ACC112 (cell line): ENCODE results near the gene AK5.

ENCODE experiments used
- H2AFZ ChIP-seq: fragments of 200-600 bp; sonication (generic); one replicate; pipeline ENCODE4 v1.6.0; 2017; ENCODE audit warnings: antibody characterized with exemption, low read length; ENCODE audit not compliant: unreplicated experiment
- H3K27ac ChIP-seq: fragments of 200-600 bp; sonication (generic); 2 replicates; pipeline ENCODE4 v1.5.1; 2014; ENCODE audit warnings: low read depth, mild to moderate bottlenecking, antibody characterized with exemption, low read length, moderate library complexity
- H3K27me3 ChIP-seq: fragments of 200-600 bp; sonication (generic); 2 replicates; pipeline ENCODE4 v1.6.1; 2014; ENCODE audit warnings: mild to moderate bottlenecking, antibody characterized with exemption, low read length, moderate library complexity, mixed read lengths; ENCODE audit not compliant: insufficient read depth
- H3K36me3 ChIP-seq: fragments of 200-600 bp; sonication (generic); 2 replicates; pipeline ENCODE4 v1.6.1; 2016; ENCODE audit warnings: mild to moderate bottlenecking, antibody characterized with exemption, low read length, moderate library complexity, mixed read lengths; ENCODE audit not compliant: insufficient read depth
- H3K4me1 ChIP-seq: fragments of 200-600 bp; sonication (generic); one replicate; pipeline ENCODE4 v1.6.1; 2016; ENCODE audit warnings: low read length, mixed read lengths; ENCODE audit not compliant: insufficient read depth, unreplicated experiment, control insufficient read depth
- H3K4me3 ChIP-seq: fragments of 200-600 bp; sonication (generic); 2 replicates; pipeline ENCODE4 v1.5.1; 2014; ENCODE audit warnings: mild to moderate bottlenecking, low read depth, low read length
- H3K79me2 ChIP-seq: fragments of 200-600 bp; sonication (generic); one replicate; pipeline ENCODE4 v1.6.0; 2016; ENCODE audit warnings: low read length; ENCODE audit not compliant: control insufficient read depth, unreplicated experiment, insufficient read depth

The AK5 gene

DNA sequence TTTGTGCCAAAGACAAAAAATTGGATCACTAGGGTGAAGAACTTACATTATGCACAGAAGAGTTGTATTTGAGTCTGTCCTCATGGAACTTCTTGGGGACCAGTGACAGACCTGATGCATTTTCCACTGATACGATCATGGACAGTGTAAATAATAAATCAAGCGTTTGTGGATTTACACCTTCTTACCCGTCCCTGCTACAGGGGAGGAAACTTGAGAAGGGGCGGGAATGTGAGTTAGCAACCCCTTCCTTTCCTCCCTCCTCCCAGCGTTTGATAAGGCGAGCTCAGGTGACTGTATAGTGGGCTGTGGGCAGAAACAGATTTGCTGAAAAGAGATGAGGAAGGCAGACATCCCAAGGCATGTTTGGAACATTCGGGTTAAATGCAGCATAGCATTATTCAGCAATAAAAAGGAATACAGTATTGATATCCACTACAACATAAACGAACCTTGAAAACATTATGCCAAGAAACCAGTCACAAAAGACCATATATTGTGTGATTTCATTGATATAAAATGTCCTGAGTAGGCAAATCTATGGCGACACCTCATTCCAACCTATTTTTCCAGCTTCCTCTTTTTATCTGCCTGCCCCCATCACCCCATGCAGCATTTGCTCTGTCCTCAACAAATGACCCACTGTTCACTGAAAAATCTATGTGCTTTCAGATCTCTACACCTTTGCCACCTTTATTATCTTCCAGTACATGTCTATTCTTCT, 271.9 kb downstream of the AK5 start:
- no peaks in the 10 kb centered on the region for H3K4me1 ChIP-seq
- H3K4me3 ChIP-seq: no peak overlapping the region
- no peaks in the 10 kb centered on the region for H3K27me3 ChIP-seq
- H3K36me3 ChIP-seq: no peaks in the 10 kb centered on the region
- H2AFZ ChIP-seq: no peak overlapping the region
- no peak overlapping the region for H3K27ac ChIP-seq
- H3K79me2 ChIP-seq: no peaks in the 10 kb centered on the region

GRCh38 chr1:77556045-77556444, 274.2 kb downstream of the AK5 start:
- H3K79me2 ChIP-seq: no peaks in the 10 kb centered on the region
- no peaks in the 10 kb centered on the region for H3K4me1 ChIP-seq
- H2AFZ ChIP-seq: no peak overlapping the region
- H3K27me3 ChIP-seq: no peaks in the 10 kb centered on the region
- H3K27ac ChIP-seq: no peak overlapping the region
- 0 out of 2 replicates have a peak, but pooled peaks cover 3% of the 10 kb centered on the region for H3K36me3 ChIP-seq
- H3K4me3 ChIP-seq: no peak overlapping the region

DNA sequence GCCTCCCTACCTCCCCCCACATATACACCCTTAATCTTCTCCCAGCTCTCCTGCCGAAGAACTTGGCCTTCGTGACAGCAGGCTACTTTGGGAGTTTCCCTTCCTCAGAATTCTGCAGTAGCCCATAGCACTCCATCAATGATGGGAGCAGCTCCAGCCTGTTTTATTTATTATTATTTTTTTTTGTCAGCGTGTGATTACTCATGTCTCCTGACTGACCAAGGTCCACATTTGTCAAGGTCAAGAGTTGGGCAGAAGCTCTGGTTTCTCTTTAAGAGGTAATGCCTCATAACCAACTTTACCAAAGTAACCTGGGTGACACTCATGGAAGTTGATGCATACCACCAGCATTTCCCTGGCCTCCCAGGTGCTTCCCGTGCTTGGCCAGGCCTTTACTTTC, 275.2 kb downstream of the AK5 start:
- Histone ChIP-seq H3K79me2 (no peaks in the 10 kb centered on the region), H2AFZ (no peak overlapping the region), H3K27ac (no peak overlapping the region), H3K4me3 (no peak overlapping the region), H3K4me1 (no peaks in the 10 kb centered on the region), H3K27me3 (no peaks in the 10 kb centered on the region), H3K36me3 (0 out of 2 replicates have a peak, but pooled peaks cover 5% of the 10 kb centered on the region)

DNA sequence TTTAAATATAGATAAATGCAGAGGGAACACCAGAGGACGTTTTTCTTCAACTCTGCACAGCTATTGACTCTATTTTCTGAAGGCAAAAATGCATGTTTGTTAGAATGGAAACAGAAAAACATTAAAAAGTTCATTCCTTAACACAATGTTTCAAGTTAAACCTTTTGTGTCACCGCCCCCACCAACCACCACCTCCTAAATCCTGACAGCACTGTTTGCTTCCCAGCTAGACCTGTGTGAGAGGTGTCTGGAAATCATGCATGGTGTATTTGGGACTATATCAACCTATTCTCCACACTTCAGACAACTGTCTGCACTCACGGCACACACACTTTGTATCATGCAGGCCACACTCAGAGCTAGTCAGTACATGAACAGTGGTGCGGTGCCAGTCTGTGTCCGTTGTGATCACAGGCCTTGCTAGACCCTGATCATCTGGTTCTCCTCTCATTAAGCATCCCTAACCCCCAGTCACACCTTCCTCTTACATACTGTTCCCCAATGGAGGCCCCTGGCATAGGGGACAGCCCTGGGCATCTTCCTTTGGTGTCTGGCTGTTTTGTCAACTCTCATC, 276.9 kb downstream of the AK5 start:
- no peak overlapping the region for H2AFZ ChIP-seq
- H3K27me3 ChIP-seq: no peaks in the 10 kb centered on the region
- no peak overlapping the region for H3K27ac ChIP-seq
- H3K79me2 ChIP-seq: no peaks in the 10 kb centered on the region
- no peak overlapping the region for H3K4me3 ChIP-seq
- no peaks in the 10 kb centered on the region for H3K4me1 ChIP-seq
- peaks cover 13% of the 10 kb centered on the region; the same call in 1 of the 2 replicates for H3K36me3 ChIP-seq

DNA sequence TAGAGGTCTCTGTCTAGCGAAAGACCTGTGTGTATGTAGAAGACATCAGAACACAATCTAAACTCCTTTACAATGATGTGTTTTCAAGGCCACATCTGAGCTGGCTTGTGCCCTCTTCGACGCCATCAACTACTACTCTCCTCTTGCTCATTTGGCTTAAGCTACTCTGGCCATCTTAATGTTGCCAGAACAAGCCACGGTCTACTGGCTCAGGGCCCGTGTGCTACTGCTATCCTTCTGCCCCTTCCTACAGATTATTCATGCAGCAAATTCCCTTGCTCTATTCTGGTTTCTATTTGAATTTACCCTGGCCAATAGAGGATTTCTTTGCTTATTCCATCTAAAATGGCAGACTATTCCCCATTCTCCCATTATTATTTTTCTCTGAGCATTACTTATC, 278.9 kb downstream of the AK5 start:
- Histone ChIP-seq H3K4me3 (no peak overlapping the region), H3K27me3 (no peaks in the 10 kb centered on the region), H3K27ac (no peak overlapping the region), H3K36me3 (peaks cover 14% of the 10 kb centered on the region; the same call in 1 of the 2 replicates), H3K79me2 (no peaks in the 10 kb centered on the region), H3K4me1 (no peaks in the 10 kb centered on the region), H2AFZ (no peak overlapping the region)

DNA sequence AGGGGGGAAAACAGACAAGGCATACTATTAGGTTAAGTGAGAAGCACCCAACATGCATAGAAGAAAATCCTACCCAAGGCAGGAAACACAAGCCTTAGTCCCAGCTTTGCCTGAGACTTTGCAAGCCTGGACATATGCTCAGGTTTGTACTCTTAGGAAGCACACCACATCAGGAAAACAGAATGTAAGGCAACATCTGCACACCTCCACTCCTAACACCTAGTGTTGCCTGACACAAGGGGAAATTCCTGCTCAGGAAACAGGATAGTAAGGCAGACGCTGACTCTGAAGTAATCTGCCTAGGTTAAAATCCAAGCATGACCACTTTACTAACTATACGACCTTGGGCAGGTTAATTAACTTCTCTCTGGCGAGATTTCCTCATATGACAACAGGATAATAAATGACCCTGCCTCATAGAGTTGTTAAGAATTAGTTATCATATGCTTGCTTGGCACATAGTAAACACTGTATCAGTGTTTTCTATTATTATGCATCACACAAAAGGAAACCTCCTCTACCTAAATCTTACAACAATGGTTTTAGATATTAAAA, 280.9 kb downstream of the AK5 start:
- peaks cover 19% of the 10 kb centered on the region; the same call in 1 of the 2 replicates for H3K36me3 ChIP-seq
- H3K4me1 ChIP-seq: no peaks in the 10 kb centered on the region
- no peak overlapping the region for H3K4me3 ChIP-seq
- H2AFZ ChIP-seq: no peak overlapping the region
- no peak overlapping the region for H3K27ac ChIP-seq
- H3K27me3 ChIP-seq: no peaks in the 10 kb centered on the region
- no peaks in the 10 kb centered on the region for H3K79me2 ChIP-seq

- H3K79me2 ChIP-seq: no peaks in the 10 kb centered on the region
- H3K36me3 ChIP-seq: peaks cover 26% of the 10 kb centered on the region
- no peak overlapping the region for H3K4me3 ChIP-seq
- H3K4me1 ChIP-seq: no peaks in the 10 kb centered on the region
- H3K27me3 ChIP-seq: no peaks in the 10 kb centered on the region
- no peak overlapping the region for H3K27ac ChIP-seq
- no peak overlapping the region for H2AFZ ChIP-seq
Observed at GRCh38 chr1:77565321-77565720, 283.5 kb downstream of the AK5 start.

DNA sequence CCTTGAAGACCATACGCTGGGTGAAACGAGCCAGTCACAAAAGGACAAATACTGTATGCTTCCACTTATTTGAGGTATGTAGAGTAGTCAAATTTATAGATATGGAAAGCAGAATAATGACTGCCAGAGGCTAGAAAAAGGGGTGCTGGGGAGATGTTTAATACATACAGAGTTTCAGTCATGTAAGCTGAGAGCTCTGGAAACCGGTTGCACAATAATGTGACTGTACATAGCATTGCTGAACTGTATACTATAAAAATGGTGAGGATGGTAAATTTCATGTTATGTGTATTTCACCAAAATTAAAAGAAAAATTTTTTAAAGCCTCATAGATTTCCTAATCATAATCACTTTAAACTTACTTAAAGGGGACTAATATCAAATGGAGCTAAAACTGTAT, 289.8 kb downstream of the AK5 start:
- Histone ChIP-seq H3K36me3 (peaks cover 36% of the 10 kb centered on the region), H2AFZ (no peak overlapping the region), H3K4me1 (no peaks in the 10 kb centered on the region), H3K27ac (no peak overlapping the region), H3K27me3 (no peaks in the 10 kb centered on the region), H3K4me3 (no peak overlapping the region), H3K79me2 (no peaks in the 10 kb centered on the region)

- H3K27me3 ChIP-seq: no peaks in the 10 kb centered on the region
- no peak overlapping the region for H3K27ac ChIP-seq
- H3K36me3 ChIP-seq: peaks cover 46% of the 10 kb centered on the region
Observed at GRCh38 chr1:77579547-77579946, 297.7 kb downstream of the AK5 start.

GRCh38 chr1:77582905-77583304, 301.1 kb downstream of the AK5 start:
- Histone ChIP-seq H3K27ac (no peak overlapping the region), H3K4me3 (no peak overlapping the region), H2AFZ (no peak overlapping the region), H3K36me3 (peaks cover 31% of the 10 kb centered on the region), H3K4me1 (peaks cover 8% of the 10 kb centered on the region), H3K79me2 (peaks cover 7% of the 10 kb centered on the region), H3K27me3 (no peaks in the 10 kb centered on the region)

More at GRCh38 chr1:77579547-77579946, 297.7 kb downstream of the AK5 start:
- Histone ChIP-seq H3K4me3 (no peak overlapping the region), H3K79me2 (no peaks in the 10 kb centered on the region), H2AFZ (no peak overlapping the region), H3K4me1 (no peaks in the 10 kb centered on the region)

DNA sequence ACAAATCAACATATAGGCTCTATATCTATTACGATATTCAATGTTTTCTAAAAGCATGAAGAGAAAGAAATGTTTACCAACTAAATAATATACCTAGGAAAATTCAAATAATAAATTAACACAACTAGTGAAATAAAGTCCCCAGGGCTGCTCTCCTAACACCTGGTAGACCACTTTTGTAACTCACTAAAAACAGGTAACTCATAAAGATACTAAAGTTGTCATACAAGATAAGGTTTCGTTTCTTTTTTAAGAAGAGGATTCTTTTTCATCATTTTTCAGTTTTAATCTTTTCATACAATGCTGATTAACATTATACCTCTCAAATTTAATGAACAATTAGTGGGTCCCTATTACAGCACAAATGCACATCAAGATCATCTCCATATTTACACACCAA, 301.7 kb downstream of the AK5 start:
- Histone ChIP-seq H3K36me3 (peaks cover 33% of the 10 kb centered on the region), H3K27me3 (no peaks in the 10 kb centered on the region), H3K4me1 (peaks cover 8% of the 10 kb centered on the region), H3K4me3 (no peak overlapping the region), H2AFZ (no peak overlapping the region), H3K79me2 (peaks cover 7% of the 10 kb centered on the region), H3K27ac (no peak overlapping the region)
